Stimulated activated CD4-positive, alpha-beta T cell treated with anti-CD3 and anti-CD28 coated beads, Interleukin-4, amount 100 ng/mL, for 24 hours (primary cell): ENCODE results near the gene ARL4D.

Source experiments
- DNase-seq: peaks from one replicate; pipeline ENCODE4 v3.0.0-alpha.2; 2020

ARL4D gene

DNA sequence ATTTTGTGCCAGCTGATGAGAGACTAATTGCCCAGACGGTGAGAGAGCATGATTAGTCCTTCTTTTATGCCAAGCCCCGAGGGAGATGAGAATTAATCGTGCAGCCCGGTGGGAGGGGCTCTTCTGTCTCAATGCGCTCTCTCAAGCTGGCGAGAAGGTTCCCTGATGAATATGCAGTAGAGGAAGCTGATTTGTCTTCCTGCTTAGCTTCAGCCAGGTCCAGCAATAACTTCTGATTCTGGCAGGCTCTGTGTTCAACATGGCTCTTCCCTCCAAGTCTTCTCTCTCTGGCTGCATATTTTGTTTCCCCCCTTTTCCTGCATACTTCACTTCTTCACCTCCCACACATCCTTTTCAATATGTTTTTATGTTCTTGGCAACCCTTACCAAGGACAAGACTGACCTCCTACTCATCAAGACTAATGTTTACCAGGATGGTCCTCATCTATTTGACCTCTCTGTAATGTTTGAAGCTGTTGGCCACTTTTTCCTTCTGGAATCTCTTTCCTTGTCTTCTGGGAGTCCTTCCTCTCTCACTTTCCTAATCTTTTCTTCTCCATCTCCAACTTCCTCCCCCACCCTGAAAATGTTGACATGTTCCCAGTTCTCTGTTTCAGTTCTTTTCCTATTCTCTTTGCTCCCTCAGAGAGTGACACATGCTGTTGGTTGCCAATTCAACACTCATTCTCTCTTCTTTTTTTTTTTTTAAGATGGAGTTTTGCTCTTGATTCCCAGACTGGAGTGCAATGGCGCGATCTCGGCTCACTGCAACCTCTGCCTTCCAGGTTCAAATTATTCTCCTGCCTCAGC, 33.1 kb downstream of the ARL4D start:
- no peak for DNase-seq

DNA sequence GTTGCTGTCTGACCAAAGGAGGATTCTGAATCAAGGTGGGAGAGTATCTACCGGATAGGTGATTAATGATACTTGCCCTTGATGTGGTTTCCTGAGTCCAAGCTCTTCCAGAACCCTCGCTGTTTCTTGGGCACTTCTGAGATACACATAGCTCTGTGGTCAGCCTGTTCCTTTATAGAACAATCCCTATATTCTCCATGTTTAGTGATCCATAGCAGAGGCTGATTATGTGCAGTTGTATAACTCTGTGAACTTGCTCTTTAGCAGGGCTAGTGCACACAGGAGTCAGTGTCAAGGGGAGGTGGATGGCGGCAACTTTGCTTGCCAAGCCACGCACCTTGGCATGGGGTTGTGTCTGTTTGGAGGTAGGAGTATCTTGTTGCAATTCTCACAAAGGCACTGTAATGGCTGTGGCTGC, 36.1 kb downstream of the ARL4D start:
- DNase-seq: no peak

DNA sequence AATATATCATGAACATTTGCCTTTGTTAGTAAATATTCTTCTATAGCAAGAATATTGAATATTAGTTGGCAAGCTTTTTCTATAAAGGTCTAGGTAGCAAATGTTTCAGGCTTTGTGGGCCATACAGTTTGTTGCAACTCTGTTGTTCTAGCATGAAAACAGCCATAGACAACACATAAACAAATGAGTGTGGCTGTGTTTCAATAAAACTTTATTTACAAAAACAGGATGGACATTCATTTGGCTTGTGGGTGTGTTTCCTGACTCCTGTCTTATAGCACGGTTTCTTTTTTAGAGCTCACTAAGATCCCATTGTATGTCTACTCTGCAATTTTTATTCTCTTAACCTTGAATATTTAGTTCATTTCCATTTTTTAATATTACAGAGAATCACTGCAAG, 39.0 kb downstream of the ARL4D start:
- no peak for DNase-seq

DNA sequence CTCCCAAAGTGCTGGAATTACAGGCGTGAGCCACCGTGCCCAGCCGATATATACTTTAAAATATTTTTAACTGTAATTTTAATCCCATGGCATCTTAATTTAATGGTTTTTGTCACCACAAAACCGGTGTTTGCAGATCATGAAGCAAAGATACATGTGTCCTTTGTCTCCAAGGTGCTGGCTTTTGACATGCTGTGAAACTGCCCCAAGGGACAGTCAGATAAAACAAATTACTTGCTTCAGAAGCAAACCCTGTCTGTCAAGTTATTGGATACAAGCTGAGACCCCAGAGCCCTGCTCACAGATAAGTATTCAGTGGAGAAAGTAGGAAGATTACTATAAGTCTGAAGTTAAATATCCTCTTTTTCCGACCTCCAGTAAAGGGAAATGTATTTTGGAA, 39.8 kb downstream of the ARL4D start:
- no peak for DNase-seq

DNA sequence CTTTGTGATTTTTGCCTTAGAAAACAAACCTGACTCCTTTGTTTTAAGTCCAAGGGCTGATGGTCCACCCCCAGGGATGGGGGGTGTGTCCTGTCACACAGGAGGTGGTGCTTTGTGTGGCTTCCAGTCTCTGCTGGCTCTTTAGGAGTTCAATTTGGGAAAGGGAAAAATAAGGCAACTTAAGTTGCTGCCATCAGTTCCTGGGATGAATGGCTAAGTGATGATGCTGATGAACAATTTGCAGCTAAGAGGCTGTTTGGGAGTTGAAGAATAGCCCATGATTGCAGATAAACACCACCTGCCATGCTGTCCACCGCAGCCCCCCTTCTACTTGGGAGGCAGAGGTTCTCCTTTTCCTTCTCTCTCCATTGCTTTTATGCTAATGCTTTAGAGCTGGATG, 40.2 kb downstream of the ARL4D start:
- no peak for DNase-seq

DNA sequence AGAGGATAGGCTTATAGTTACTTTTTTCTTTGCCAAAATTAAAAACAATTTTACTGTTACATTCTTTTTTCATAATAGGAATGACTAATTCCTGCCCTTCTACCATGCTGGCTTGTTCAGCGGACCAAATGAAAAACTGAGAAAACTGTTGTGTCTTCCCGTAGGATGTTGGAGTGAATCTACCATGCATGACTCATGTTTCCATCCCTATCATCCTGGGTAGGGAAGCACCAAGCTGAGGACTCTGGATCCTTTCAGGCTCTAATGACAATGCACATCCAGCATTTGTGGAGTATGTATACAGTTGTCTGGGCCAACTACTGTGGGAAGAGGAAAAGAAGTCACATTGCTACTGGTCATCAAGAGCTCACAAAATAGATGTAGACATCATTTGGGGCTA, 43.9 kb downstream of the ARL4D start:
- no peak for DNase-seq

DNA sequence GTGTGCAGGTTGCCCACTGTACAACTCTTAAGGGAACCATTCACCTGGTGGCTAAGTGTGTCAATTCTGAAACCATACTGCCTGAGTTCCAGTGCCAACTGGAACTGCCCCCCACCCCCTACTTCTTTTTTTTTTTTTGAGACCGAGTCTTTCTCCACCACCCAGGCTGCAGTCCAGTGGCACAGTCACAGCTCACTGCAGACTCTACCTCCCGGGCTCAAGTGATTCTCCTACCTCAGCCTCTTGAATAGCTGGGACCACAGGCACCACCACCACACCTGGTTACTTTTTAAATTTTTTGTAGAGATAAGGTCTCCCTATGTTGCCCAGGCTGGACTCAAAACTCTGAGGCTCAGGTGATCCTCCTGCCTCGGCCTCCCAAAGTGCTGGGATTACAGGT, 44.6 kb downstream of the ARL4D start:
- no peak for DNase-seq

DNA sequence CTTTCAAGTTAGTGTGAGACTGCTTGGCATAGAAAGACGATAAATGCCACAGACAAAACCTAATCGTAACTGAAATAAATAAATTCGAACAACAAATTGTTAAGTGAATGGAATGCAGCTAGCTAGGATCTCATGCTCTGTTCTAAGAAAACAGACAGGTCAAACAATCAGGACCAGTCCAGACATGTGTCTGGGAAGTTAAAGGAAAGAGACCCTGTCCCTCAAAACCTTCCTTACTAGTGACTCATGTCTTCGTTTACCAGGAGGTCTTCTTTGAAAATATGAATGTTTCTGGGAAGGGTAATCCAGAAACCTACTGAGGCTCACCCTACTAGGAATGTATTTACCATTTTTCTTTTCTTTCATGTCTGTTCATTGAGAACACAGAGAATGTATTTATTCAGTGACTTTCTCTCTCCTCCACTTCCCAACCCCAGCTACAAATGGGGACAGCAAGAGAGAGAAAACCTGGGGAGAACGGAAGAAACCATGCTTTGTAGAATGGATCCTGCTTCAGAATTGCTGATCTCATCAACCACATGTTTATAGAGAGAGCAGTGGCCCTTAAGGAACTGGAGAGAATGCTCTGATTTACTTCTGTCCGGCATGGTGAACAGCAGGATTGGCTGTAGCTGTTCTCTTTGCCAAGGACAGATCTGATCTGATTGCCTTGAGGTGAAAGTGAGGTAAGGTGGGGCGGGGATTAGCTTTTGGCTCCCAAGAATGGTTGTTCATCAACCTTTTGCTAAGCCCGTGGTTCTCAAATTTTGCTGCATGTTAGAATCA, 45.6 kb downstream of the ARL4D start:
- DNase-seq: no peak

DNA sequence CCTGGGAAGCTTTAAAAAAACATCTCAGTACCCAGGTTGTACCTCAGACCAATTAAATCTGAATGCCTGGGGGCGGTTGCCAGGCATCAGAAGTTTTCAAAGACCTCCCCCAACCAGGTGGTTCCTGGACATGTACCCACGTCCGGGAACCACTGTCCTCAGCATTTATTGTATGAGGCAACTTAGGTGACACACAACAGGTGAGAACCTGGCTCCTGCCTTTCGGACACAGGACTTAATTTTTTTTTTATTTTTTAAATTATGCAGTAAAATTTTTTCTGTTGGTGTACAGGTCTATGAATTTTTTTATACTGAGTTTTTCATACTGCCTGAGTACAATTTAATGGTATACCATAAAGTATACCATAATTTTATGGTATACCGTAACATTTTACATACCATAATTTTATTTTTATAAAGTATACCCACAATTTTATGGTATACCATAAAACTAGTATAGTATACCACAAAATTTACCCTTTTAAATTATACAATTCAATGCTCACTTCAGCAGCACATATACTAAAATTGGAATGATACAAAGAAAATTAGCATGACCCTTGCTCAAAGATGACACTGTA, 46.3 kb downstream of the ARL4D start:
- no peak for DNase-seq

DNA sequence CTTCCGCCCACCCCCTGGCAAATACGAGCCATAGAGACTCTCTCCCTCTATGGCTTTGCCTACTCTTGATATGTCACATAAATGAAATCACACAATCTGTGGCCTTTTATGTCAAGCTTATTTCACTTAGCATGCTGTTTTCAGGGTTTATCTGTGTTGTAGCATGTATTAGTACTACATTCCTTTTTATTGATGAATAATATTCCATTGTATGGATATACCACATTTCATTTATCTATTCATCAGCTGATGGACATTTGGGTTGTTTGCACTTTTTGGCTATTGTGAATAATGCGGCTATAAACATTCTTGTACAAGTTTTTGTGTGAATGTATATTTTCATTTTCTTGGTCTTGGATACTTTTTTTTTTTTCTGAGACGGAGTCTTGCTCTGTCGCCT, 48.0 kb downstream of the ARL4D start:
- no peak for DNase-seq

DNA sequence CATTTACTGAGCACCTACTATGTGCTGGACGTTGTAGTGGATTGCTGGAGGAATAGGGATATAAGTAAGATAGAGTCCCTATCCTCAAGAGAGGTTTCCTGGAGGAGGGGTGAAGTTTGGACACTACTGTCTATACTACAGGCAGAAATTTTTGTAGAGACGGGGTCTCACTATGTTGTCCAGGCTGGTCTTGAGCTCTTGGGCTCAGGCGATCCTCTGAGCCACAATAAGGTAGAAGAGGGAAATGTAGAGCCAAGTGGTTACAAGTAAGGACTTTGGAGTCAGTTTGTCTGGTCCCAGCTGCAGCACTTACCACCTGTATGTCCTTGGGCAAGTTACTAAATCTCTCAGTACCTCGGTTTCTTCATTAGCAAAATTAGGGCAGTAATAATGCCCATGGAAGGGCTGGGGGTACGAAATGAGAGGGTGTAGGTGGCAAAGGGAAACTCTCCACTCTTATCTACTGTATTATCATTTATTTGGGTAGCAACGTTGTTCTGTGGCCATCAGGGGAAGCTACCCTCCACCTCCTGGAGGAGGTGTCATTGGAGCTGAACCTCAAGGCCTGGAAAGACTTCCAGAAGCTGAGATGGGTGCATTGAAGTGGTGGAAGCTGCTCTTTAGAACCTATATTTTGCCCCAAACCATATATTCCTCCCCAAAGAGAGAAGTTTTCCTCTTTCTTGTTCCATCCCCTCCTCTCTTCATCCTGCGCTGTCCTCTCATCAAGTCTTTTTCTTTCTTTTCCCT, 50.1 kb downstream of the ARL4D start:
- DNase-seq: no peak

DNA sequence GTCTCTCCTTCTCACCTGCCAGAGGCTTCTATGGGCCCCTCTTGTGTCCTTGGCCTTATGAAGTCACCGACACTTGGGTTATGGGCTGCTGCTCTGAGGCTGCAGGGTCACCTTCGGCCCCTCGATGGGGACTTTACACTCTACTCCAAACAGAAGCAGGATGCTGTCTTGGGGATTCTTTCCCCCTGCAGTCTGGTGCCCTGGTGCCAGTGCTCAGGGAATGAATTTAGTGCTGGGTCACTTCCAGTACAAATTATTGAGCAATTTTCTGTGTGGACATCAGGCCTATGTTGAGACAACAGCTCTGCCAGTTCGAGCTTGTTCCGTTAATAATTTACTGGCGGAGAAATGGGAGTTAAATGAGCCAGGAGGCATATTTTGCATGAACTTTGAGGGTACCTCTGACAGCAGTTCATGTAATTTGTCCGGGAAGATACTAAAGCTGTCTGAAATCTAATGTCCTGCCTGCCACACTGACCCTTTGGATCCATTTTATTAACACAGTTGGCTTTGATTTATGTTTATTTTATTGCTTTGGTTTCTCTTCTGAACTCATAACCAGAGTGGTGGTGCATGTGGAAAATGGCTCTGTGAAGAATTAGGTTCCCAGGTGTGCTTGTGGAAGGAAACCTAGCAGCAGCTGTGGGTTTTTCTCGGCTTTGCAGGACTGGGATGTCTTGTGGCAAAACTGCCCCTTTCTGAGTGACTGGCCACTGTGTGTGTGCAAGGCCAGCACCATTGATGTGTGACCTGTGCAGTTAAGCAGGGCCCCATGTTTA, 50.9 kb downstream of the ARL4D start:
- no peak for DNase-seq
